RWPE2 (cell line): ENCODE data around the gene MRPS26.

Experiments used
- ATAC-seq: fragments of 200-7000 bp; cut with Tn5 transposase; 3 replicates; pipeline ENCODE4 v1.9.1; 2021; ENCODE audit warnings: low read depth
- DNase-seq: peaks from one replicate; pipeline ENCODE4 v3.0.0-alpha.2; 2020; ENCODE audit warnings: low spot score
- H3K27ac ChIP-seq: fragments of 450-650 bp; 2 replicates; pipeline ENCODE4 v1.5.1; 2017; ENCODE audit warnings: mild to moderate bottlenecking; ENCODE audit not compliant: poor library complexity, severe bottlenecking
- H3K27me3 ChIP-seq: fragments of 250-450 bp; sonication (Bioruptor Pico); 2 replicates; pipeline ENCODE4 v1.5.1; 2021; ENCODE audit warnings: mild to moderate bottlenecking, moderate library complexity; ENCODE audit not compliant: insufficient read depth, poor library complexity, severe bottlenecking
- H3K36me3 ChIP-seq: fragments of 250-450 bp; sonication (Bioruptor Pico); 2 replicates; pipeline ENCODE4 v1.5.1; 2020; ENCODE audit warnings: low read depth, mild to moderate bottlenecking, moderate library complexity
- H3K4me1 ChIP-seq: fragments of 250-450 bp; sonication (Bioruptor Pico); 2 replicates; pipeline ENCODE4 v1.5.1; 2021; ENCODE audit warnings: mild to moderate bottlenecking, moderate library complexity; ENCODE audit not compliant: insufficient read depth, poor library complexity, severe bottlenecking
- H3K4me3 ChIP-seq: fragments of 250-450 bp; sonication (Bioruptor Pico); 2 replicates; pipeline ENCODE4 v1.5.1; 2021; ENCODE audit warnings: mild to moderate bottlenecking, moderate library complexity; ENCODE audit not compliant: severe bottlenecking
- H3K9me3 ChIP-seq: fragments of 250-450 bp; sonication (Bioruptor Pico); 2 replicates; pipeline ENCODE4 v1.5.1; 2021; ENCODE audit warnings: mild to moderate bottlenecking, moderate library complexity; ENCODE audit not compliant: severe bottlenecking
- CTCF ChIP-seq: fragments of 450-650 bp; IDR thresholded peaks from one replicate; pipeline ENCODE4 v1.5.1; 2017; ENCODE audit warnings: mild to moderate bottlenecking, moderate library complexity; ENCODE audit not compliant: poor library complexity, severe bottlenecking

MRPS26 gene

DNA sequence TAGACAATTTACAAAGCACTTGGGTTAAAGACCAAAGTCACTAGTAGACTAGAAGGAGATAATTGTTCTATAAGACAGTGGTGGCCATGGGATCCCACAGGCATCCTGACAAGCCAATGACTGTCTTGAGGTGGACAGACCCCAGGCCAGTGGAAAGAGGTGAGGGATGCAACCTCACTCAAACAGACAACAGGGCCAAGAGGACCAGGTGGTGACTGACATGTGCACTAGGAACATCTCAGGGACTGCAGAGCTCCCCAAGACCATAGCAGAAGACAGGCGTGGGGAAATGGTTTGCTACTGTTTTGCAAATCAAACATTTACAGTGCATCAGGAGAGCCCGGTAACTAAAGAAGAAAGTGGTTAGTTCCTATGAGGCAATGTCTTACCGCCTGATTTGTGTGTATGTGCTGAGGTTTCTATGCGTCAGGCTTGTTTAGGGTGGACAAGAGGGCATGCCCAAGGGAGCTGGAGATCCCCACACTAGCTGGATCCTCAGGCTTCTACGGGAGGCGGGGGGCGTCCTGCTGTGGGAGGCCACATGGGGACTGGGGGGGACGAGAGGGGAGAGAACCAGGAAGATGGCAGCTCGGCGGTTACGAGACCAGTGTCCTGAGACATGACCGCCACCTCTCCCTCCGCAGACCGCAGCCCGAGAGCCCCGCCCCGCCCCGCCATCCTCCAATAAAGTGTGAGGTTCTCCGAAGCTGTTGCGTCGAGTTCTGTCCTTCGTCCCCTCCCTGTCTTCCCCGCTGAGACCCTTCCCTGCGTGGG is 623 bp upstream of the MRPS26 start:
- Histone ChIP-seq H3K27me3 (no peaks in the 10 kb centered on the region), H3K27ac (peak overlapping the region; percentile 36), H3K4me3 (peak overlapping the region; percentile 65), H3K36me3 (peaks cover 31% of the 10 kb centered on the region), H3K9me3 (no peaks in the 10 kb centered on the region), H3K4me1 (no peaks in the 10 kb centered on the region)
- ATAC-seq (peak; percentile 65), DNase-seq (no peak)
- no peak for TF ChIP-seq CTCF

DNA sequence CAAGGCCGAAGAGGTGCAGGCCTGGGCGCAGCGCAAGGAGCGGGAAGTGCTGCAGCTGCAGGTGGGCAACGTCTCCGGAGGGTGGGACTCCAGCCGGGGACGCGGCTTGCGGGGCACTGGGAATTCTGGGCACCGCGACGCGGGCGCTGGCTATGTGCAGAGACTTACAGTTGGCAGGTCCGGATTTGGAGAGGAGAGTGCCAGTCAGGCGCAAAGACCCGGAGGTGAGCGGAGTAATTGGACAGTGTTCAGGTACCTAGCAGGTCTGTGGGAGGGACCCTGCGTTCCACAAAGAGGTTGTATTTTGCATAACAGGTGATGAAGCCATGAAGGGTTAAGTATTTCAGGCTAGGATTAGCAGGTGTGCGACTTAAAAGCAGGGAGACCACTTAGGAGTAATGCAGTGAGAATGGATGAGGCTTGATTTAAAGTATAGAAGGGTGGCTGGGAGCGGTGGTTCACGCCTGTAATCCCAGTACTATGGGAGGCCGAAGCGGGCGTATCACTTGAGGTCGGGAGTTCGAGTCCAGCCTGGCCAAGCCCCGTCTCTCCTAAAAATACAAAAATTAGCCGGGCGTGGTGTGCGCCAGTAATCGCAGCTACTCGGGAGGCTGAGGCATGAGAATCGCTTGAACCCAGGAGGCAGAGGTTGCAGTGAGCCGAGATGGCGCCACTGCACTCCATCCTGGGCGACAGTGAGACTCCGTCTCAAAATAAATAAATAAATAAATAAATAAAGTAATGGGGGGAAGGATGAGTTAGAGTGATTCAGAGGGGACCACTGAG is 1.0 kb downstream of the MRPS26 start:
- Histone ChIP-seq H3K9me3 (no peaks in the 10 kb centered on the region), H3K27me3 (no peaks in the 10 kb centered on the region), H3K27ac (peak overlapping the region; percentile 36), H3K36me3 (peaks cover 31% of the 10 kb centered on the region), H3K4me3 (peak overlapping the region; percentile 65), H3K4me1 (no peaks in the 10 kb centered on the region)
- no peak for DNase-seq
- peak; percentile 39 for ATAC-seq
- no peak for TF ChIP-seq CTCF

- Histone ChIP-seq H3K27me3 (no peaks in the 10 kb centered on the region), H3K9me3 (no peaks in the 10 kb centered on the region), H3K36me3 (peaks cover 31% of the 10 kb centered on the region), H3K4me3 (peak overlapping the region; percentile 65), H3K4me1 (no peaks in the 10 kb centered on the region), H3K27ac (no peak overlapping the region)
- DNase-seq = no peak
- no peak for TF ChIP-seq CTCF
- no peak for ATAC-seq
Measured at GRCh38 chr20:3047486-3048419, 1.9 kb downstream of the MRPS26 start.

- ATAC-seq = peak; percentile 36; the same call in 2 of the 3 replicates
- Histone ChIP-seq H3K36me3 (peaks cover 31% of the 10 kb centered on the region), H3K4me3 (no peak overlapping the region), H3K27me3 (no peaks in the 10 kb centered on the region), H3K4me1 (no peaks in the 10 kb centered on the region), H3K9me3 (no peaks in the 10 kb centered on the region), H3K27ac (no peak overlapping the region)
- no peak for TF ChIP-seq CTCF
- DNase-seq = no peak
Measured at GRCh38 chr20:3051385-3052019, 5.7 kb downstream of the MRPS26 start.
